WTC11 (cell line): ENCODE data around the gene KHDC3L. TPM values are rescaled to one million over a fixed set of nuclear protein-coding genes. Genes with fewer than 3 reads are reported as not detected.

Source experiments
- ATAC-seq: fragments of 200-7000 bp; cut with Tn5 transposase; 2 replicates; pipeline ENCODE4 v1.10.0; 2021; ENCODE audit warnings: mild to moderate bottlenecking, moderate library complexity
- CTCF ChIA-PET: fragments of 300-600 bp; sonication (Branson Sonifier 250); formaldehyde crosslinking; loops from one replicate; lab custom pipeline; 2021; ENCODE audit warnings: antibody characterized with exemption; lab: Charles Lee
- POLR2A ChIA-PET: fragments of 350-600 bp; sonication (Branson Sonifier 250); formaldehyde crosslinking; loops from one replicate; lab custom pipeline; 2021; ENCODE audit warnings: antibody characterized with exemption; lab: Charles Lee
- DNase-seq: peaks from one replicate; pipeline ENCODE4 v3.0.0; 2021; ENCODE audit warnings: low spot score
- H3K27ac Mint-ChIP-seq: 2 replicates; pipeline ENCODE4 v1.8.0; 2021; ENCODE audit warnings: mixed read lengths
- H3K27me3 Mint-ChIP-seq: 2 replicates; pipeline ENCODE4 v1.8.0; 2021; ENCODE audit warnings: low read depth, mild to moderate bottlenecking, moderate library complexity, mixed read lengths
- H3K36me3 Mint-ChIP-seq: 2 replicates; pipeline ENCODE4 v1.8.0; 2021; ENCODE audit warnings: mixed read lengths
- H3K4me1 Mint-ChIP-seq: 2 replicates; pipeline ENCODE4 v1.8.0; 2022; ENCODE audit warnings: mixed read lengths
- H3K4me3 Mint-ChIP-seq: 2 replicates; pipeline ENCODE4 v1.8.0; 2021; ENCODE audit warnings: mild to moderate bottlenecking, moderate library complexity, mixed read lengths
- H3K9me3 Mint-ChIP-seq: 2 replicates; pipeline ENCODE4 v1.8.0; 2021; ENCODE audit warnings: mixed read lengths
- ATF2 ChIP-seq: sonication (generic); formaldehyde crosslinking; IDR thresholded peaks from 2 replicates; pipeline ENCODE4 v1.8.1; 2022; ENCODE audit warnings: low read depth, missing genetic modification reagents, borderline replicate concordance
- CREB1 ChIP-seq: sonication (generic); formaldehyde crosslinking; IDR thresholded peaks from 2 replicates; pipeline ENCODE4 v1.8.0; 2023; ENCODE audit warnings: mild to moderate bottlenecking, missing genetic modification reagents
- E2F4 ChIP-seq: sonication (generic); formaldehyde crosslinking; IDR thresholded peaks from 2 replicates; pipeline ENCODE4 v1.8.1; 2022; ENCODE audit warnings: low read depth, mild to moderate bottlenecking, moderate library complexity, missing genetic modification reagents, borderline replicate concordance
- ERG ChIP-seq: fragments of 250-450 bp; sonication (Bioruptor Pico); IDR thresholded peaks from 2 replicates; pipeline ENCODE4 v1.8.0; 2021; ENCODE audit warnings: mild to moderate bottlenecking
- FOXK1 ChIP-seq: sonication (generic); formaldehyde crosslinking; IDR thresholded peaks from 2 replicates; pipeline ENCODE4 v1.8.0; 2022; ENCODE audit warnings: mild to moderate bottlenecking, moderate library complexity, missing genetic modification reagents
- FOXP4 ChIP-seq: sonication (generic); formaldehyde crosslinking; IDR thresholded peaks from 2 replicates; pipeline ENCODE4 v1.8.0; 2022; ENCODE audit warnings: mild to moderate bottlenecking, missing genetic modification reagents
- IRF1 ChIP-seq: sonication (generic); formaldehyde crosslinking; IDR thresholded peaks from 2 replicates; pipeline ENCODE4 v1.8.0; 2023; ENCODE audit warnings: missing genetic modification reagents
- JAZF1 ChIP-seq: fragments of 250-450 bp; sonication (Bioruptor Pico); IDR thresholded peaks from 2 replicates; pipeline ENCODE4 v1.9.0; 2021; ENCODE audit warnings: moderate library complexity, mild to moderate bottlenecking, inconsistent platforms
- PREB ChIP-seq: sonication (generic); formaldehyde crosslinking; IDR thresholded peaks from 2 replicates; pipeline ENCODE4 v1.8.1; 2022; ENCODE audit warnings: mild to moderate bottlenecking, missing genetic modification reagents, moderate library complexity, borderline replicate concordance
- TEAD1 ChIP-seq: sonication (generic); formaldehyde crosslinking; IDR thresholded peaks from 2 replicates; pipeline ENCODE4 v1.8.0; 2022; ENCODE audit warnings: mild to moderate bottlenecking, missing genetic modification reagents
- TP53 ChIP-seq: sonication (generic); formaldehyde crosslinking; IDR thresholded peaks from 2 replicates; pipeline ENCODE4 v1.8.1; 2023; ENCODE audit warnings: mild to moderate bottlenecking, missing genetic modification reagents
- ZMAT4 ChIP-seq: fragments of 250-450 bp; sonication (Bioruptor Pico); IDR thresholded peaks from 2 replicates; pipeline ENCODE4 v1.9.0; 2021; ENCODE audit warnings: mild to moderate bottlenecking
- ZNF232 ChIP-seq: sonication (generic); formaldehyde crosslinking; IDR thresholded peaks from 2 replicates; pipeline ENCODE4 v1.8.0; 2022; ENCODE audit warnings: mild to moderate bottlenecking, missing genetic modification reagents
- ZNF396 ChIP-seq: fragments of 250-450 bp; sonication (Bioruptor Pico); IDR thresholded peaks from 2 replicates; pipeline ENCODE4 v1.8.0; 2021; ENCODE audit warnings: mild to moderate bottlenecking, moderate library complexity, borderline replicate concordance
- ZNF532 ChIP-seq: fragments of 250-450 bp; sonication (Bioruptor Pico); IDR thresholded peaks from 2 replicates; pipeline ENCODE4 v1.9.0; 2021; ENCODE audit warnings: mild to moderate bottlenecking, borderline replicate concordance
- ZSCAN18 ChIP-seq: fragments of 250-450 bp; sonication (Bioruptor Pico); IDR thresholded peaks from 2 replicates; pipeline ENCODE4 v2.1.2; 2022; ENCODE audit warnings: mild to moderate bottlenecking, moderate library complexity
- total RNA-seq: library from RNA; stranded (reverse); gene quantifications from 3 replicates; pipeline ENCODE4 v1.2.3, GENCODE V29; 2021

The KHDC3L gene
- total RNA-seq, 1 experiment from 2014 or later, result not detected

GRCh38 chr6:73349311-73349710 is 13.1 kb upstream of the KHDC3L start:
- POLR2A ChIA-PET, result interaction anchor here (0.6 to 1.5 kb wide), 4 partner anchors 39 to 164 kb away, joined by 4 to 5 read pairs (median 4); partner anchors contain the start of gene MTO1
- TF ChIP-seq FOXP4 (CRISPR knock-in tag), result peak; percentile 70; the same call in 1 of the 2 replicates
- TF ChIP-seq FOXK1 (CRISPR knock-in tag), result peak; percentile 24; the same call in 1 of the 2 replicates
- no peak for TF ChIP-seq ZSCAN18 (CRISPR knock-in tag)
- TF ChIP-seq JAZF1 (CRISPR knock-in tag), result peak; percentile 89; the same call in 1 of the 2 replicates
- no peak for TF ChIP-seq IRF1 (CRISPR knock-in tag)
- no peak for TF ChIP-seq ZNF232 (CRISPR knock-in tag)
- TF ChIP-seq ZNF532 (CRISPR knock-in tag), result no peak
- peak; percentile 100 for TF ChIP-seq ZMAT4 (CRISPR knock-in tag)
- TF ChIP-seq ATF2 (CRISPR knock-in tag), result no peak
- TF ChIP-seq TEAD1, result peak; percentile 21; the same call in 1 of the 2 replicates
- no peak for TF ChIP-seq CREB1 (CRISPR knock-in tag)
- TF ChIP-seq TP53, result no peak
- no peak for TF ChIP-seq ZNF396 (CRISPR knock-in tag)
- no peak for TF ChIP-seq ERG (CRISPR knock-in tag)
- no peak for TF ChIP-seq PREB (CRISPR knock-in tag)
- TF ChIP-seq E2F4 (CRISPR knock-in tag), result no peak
- Mint-ChIP-seq H3K9me3 (no peaks in the 10 kb centered on the region), H3K27ac (peak overlapping the region; percentile 93), H3K27me3 (peaks cover 9% of the 10 kb centered on the region), H3K4me3 (peak overlapping the region; percentile 32), H3K36me3 (peaks cover 2% of the 10 kb centered on the region; the same call in 1 of the 2 replicates), H3K4me1 (peaks cover 54% of the 10 kb centered on the region)
- no peak for DNase-seq
- CTCF ChIA-PET, result interaction anchor here (0.6 to 3.1 kb wide), 10 partner anchors 12 to 87 kb away, joined by 3 to 17 read pairs (median 6); no protein-coding TSS in a partner anchor
- ATAC-seq, result peak; percentile 82
